ENCODE measurements around the gene ARID4B.

Gene ARID4B

DNA sequence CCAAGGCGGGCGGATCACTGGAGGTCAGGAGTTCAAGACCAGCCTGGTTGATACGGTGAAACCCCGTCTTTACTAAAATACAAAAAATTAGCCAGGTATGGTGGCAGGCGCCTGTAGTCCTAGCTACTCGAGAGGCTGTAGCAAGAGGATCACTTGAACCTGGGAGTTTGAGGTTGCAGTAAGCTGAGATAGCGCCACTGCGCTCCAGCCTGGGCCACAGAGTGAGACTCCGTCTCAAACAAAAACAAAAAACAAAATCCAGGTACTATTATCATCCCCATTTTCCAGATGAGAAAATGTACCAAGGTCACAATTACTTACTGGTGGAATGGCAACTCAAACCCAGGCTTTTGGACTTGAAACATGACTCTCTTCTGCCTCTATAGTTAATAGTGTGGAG lies 203.9 kb downstream of the ARID4B start:
- no peak for DNase-seq

- DNase-seq, result no peak
Measured at GRCh38 chr1:235122348-235122747, 205.6 kb downstream of the ARID4B start.

Data from NCI-H446 (cell line).